HCT116 (cell line): ENCODE data around the gene GPC5. TPM values are rescaled to one million over a fixed set of nuclear protein-coding genes. Genes with fewer than 3 reads are reported as not detected.

Source experiments
- ATAC-seq: fragments of 200-7000 bp; cut with Tn5 transposase; 2 replicates; pipeline ENCODE4 v1.9.1; 2020; ENCODE audit warnings: mild to moderate bottlenecking, moderate library complexity
- BruUV-seq: library from RNA; stranded (reverse); fragments of 400-500 nt; replicated peaks from 2 replicates; lab custom pipeline; 2021; lab: Mats Ljungman, UMichigan
- CTCF ChIA-PET: fragments of 300-600 bp; sonication (Branson Sonifier 250); formaldehyde crosslinking; loops from one replicate; lab custom pipeline; 2021; ENCODE audit warnings: antibody characterized with exemption; lab: Charles Lee
- POLR2A ChIA-PET: fragments of 300-600, 350-600 bp; sonication (Branson Sonifier 250); formaldehyde crosslinking; loops from one replicate; lab custom pipeline; 2021; ENCODE audit warnings: antibody characterized with exemption; lab: Charles Lee
- RAD21 ChIA-PET, 2 experiments: fragments of 300-600 bp; sonication (Branson Sonifier 250); formaldehyde crosslinking; loops; one replicate each; lab custom pipeline; 2023; ENCODE audit warnings: low total read pairs in 2 of 2; ENCODE audit not compliant: uncharacterized antibody in 2 of 2, unreplicated experiment in 2 of 2, low non-redundant PET in 1 of 2; lab: Charles Lee
- DNase-seq: peaks from one replicate; pipeline ENCODE4 v3.0.0-alpha.2; 2010; ENCODE audit warnings: low read depth, low spot score
- H2AFZ ChIP-seq: fragments of 200-600 bp; shearing (Covaris generic), sonication (generic); 2 replicates; pipeline ENCODE4 v1.6.1; 2017; ENCODE audit warnings: low read depth, mixed run types, mixed read lengths, antibody characterized with exemption, low read length; ENCODE audit not compliant: poor library complexity, severe bottlenecking
- H3K27ac ChIP-seq: 2 replicates; pipeline ENCODE4 v1.5.1; 2012; ENCODE audit warnings: low read depth, low read length
- H3K27me3 ChIP-seq: fragments of 200-600 bp; sonication (generic); 2 replicates; pipeline ENCODE4 v1.6.1; 2016; ENCODE audit warnings: mixed run types, low read length, mixed read lengths; ENCODE audit not compliant: insufficient read depth
- H3K36me3 ChIP-seq, 2 experiments: fragments of 200-500 bp in 1 of 2; fragments of 200-600 bp in 1 of 2; sonication (Bioruptor generic) in 1 of 2; sonication (generic) in 1 of 2; 2 replicates each; pipeline versions ENCODE4 v1.5.1 to v1.6.1; 2014 to 2016; ENCODE audit warnings: low read length in 2 of 2, inconsistent platforms in 1 of 2, mixed read lengths in 1 of 2, mixed run types in 1 of 2; ENCODE audit not compliant: insufficient read depth in 2 of 2, control insufficient read depth in 1 of 2
- H3K4me1 ChIP-seq, 2 experiments: fragments of 200-600 bp in 1 of 2; sonication (generic) in 1 of 2; 2 replicates each; pipeline versions ENCODE4 v1.5.1 to v1.6.1; 2012 to 2017; ENCODE audit warnings: low read length in 2 of 2, inconsistent platforms in 1 of 2, mild to moderate bottlenecking in 1 of 2, mixed read lengths in 1 of 2, mixed run types in 1 of 2, moderate library complexity in 1 of 2; ENCODE audit not compliant: insufficient read depth in 2 of 2, control insufficient read depth in 1 of 2
- H3K4me2 ChIP-seq: fragments of 200-600 bp; sonication (generic); 2 replicates; pipeline ENCODE4 v1.6.1; 2017; ENCODE audit warnings: mixed run types, low read length, mixed read lengths
- H3K4me3 ChIP-seq, 2 experiments: fragments of 200-600 bp in 1 of 2; sonication (generic) in 1 of 2; replicated peaks in 1 of 2; 2 replicates each; pipeline ENCODE4 v1.5.1; 2011 to 2016; ENCODE audit warnings: low read length in 2 of 2, control low read depth in 1 of 2, low read depth in 1 of 2, mild to moderate bottlenecking in 1 of 2, mixed read lengths in 1 of 2, mixed run types in 1 of 2
- H3K79me2 ChIP-seq: fragments of 200-600 bp; sonication (generic); 2 replicates; pipeline ENCODE4 v1.6.1; 2017; ENCODE audit warnings: mild to moderate bottlenecking, mixed run types, low read length, moderate library complexity, mixed read lengths; ENCODE audit not compliant: insufficient read depth
- H3K9ac ChIP-seq: fragments of 200-600 bp; sonication (generic); 2 replicates; pipeline ENCODE4 v1.6.1; 2016; ENCODE audit warnings: low read length, mixed read lengths
- H3K9me2 ChIP-seq: fragments of 200-600 bp; sonication (generic), shearing (Covaris generic); 2 replicates; pipeline ENCODE4 v1.6.1; 2017; ENCODE audit warnings: mixed run types, mild to moderate bottlenecking, moderate library complexity; ENCODE audit not compliant: insufficient read depth
- H3K9me3 ChIP-seq, 2 experiments: fragments of 200-500 bp in 1 of 2; fragments of 200-600 bp in 1 of 2; sonication (Bioruptor generic) in 1 of 2; sonication (generic) in 1 of 2; 2 replicates each; pipeline ENCODE4 v1.6.1; 2014 to 2017; ENCODE audit warnings: low read length in 2 of 2, mixed read lengths in 2 of 2, inconsistent platforms in 1 of 2, low read depth in 1 of 2, mild to moderate bottlenecking in 1 of 2, mixed run types in 1 of 2, moderate library complexity in 1 of 2; ENCODE audit not compliant: control insufficient read depth in 1 of 2, insufficient read depth in 1 of 2
- H4K20me1 ChIP-seq: fragments of 200-600 bp; sonication (generic), shearing (Covaris generic); 2 replicates; pipeline ENCODE4 v1.6.1; 2017; ENCODE audit warnings: mixed run types, mild to moderate bottlenecking, moderate library complexity; ENCODE audit not compliant: insufficient read depth
- ATF3 ChIP-seq: IDR thresholded peaks from 2 replicates; pipeline ENCODE4 v1.6.1; 2012
- CEBPB ChIP-seq: IDR thresholded peaks from 2 replicates; pipeline ENCODE4 v1.6.1; 2012; ENCODE audit warnings: low read depth
- FOSL1 ChIP-seq: IDR thresholded peaks from 2 replicates; pipeline ENCODE4 v1.6.1; 2012; ENCODE audit warnings: low read depth
- MAX ChIP-seq: IDR thresholded peaks from 2 replicates; pipeline ENCODE4 v1.6.1; 2012
- POLR2A ChIP-seq: IDR thresholded peaks from 2 replicates; pipeline ENCODE4 v1.7.0; 2011; ENCODE audit warnings: borderline replicate concordance; ENCODE audit not compliant: insufficient read depth, insufficient read length; ENCODE audit errors: extremely low read depth
- RAD21 ChIP-seq: IDR thresholded peaks from 2 replicates; pipeline ENCODE4 v1.6.1; 2012; ENCODE audit warnings: low read depth, mild to moderate bottlenecking
- REST ChIP-seq: IDR thresholded peaks from 2 replicates; pipeline ENCODE4 v1.6.1; 2012; ENCODE audit warnings: low read depth
- SIN3A ChIP-seq: IDR thresholded peaks from 2 replicates; pipeline ENCODE4 v1.6.1; 2012; ENCODE audit warnings: low read depth
- SP1 ChIP-seq: IDR thresholded peaks from 2 replicates; pipeline ENCODE4 v1.6.1; 2012; ENCODE audit warnings: low read depth
- YY1 ChIP-seq: IDR thresholded peaks from 2 replicates; pipeline ENCODE4 v1.6.1; 2011; ENCODE audit warnings: low read length, low read depth, moderate library complexity, mild to moderate bottlenecking; ENCODE audit not compliant: insufficient replicate concordance; ENCODE audit errors: extremely low read depth
- ZBTB33 ChIP-seq: IDR thresholded peaks from 2 replicates; pipeline ENCODE4 v1.6.1; 2011; ENCODE audit warnings: mild to moderate bottlenecking, low read length, moderate library complexity; ENCODE audit not compliant: insufficient replicate concordance; ENCODE audit errors: extremely low read depth
- ZFX ChIP-seq: fragments of 450-650 bp; IDR thresholded peaks from 2 replicates; pipeline ENCODE4 v1.6.1; 2017
- ZNF274 ChIP-seq: fragments of 200-500 bp; sonication (Bioruptor generic); IDR thresholded peaks from 2 replicates; pipeline ENCODE4 v1.6.1; 2014; ENCODE audit warnings: mild to moderate bottlenecking, low read depth, low read length, inconsistent platforms
- intact Hi-C: fragments of 100-400 bp; cut with micrococcal nuclease; formaldehyde crosslinking; loops from 2 replicates; pipeline ENCODE4 v1.10.0; 2022
- total RNA-seq: library from RNA; stranded (reverse); gene quantifications from one replicate; pipeline ENCODE4 v1.2.1, GENCODE V29; 2021; ENCODE audit not compliant: unreplicated experiment

Gene GPC5
- total RNA-seq, 1 experiment from 2014 or later = not detected

- ChIA-PET CTCF (no interaction called here), POLR2A (no interaction called here), RAD21 (no interaction called here)
- Histone ChIP-seq H3K4me3 (no peak overlapping the region), H3K36me3 (no peaks in the 10 kb centered on the region), H3K9me3 (peaks cover 9 to 19% of the 10 kb centered on the region in 2 experiments; a peak in 2 of 4 replicates), H3K79me2 (no peaks in the 10 kb centered on the region), H3K27ac (no peak overlapping the region), H3K4me1 (no peaks in the 10 kb centered on the region), H3K9me2 (no peaks in the 10 kb centered on the region), H3K4me2 (no peak overlapping the region), H2AFZ (no peak overlapping the region), H3K9ac (no peak overlapping the region), H3K27me3 (no peaks in the 10 kb centered on the region), H4K20me1 (no peaks in the 10 kb centered on the region)
- DNase-seq (no peak), ATAC-seq (no peak)
- BruUV-seq = no TSS peak
- TF ChIP-seq ZFX (no peak), MAX (no peak), FOSL1 (no peak), REST (no peak), SP1 (no peak), RAD21 (no peak), YY1 (no peak), POLR2A (no peak), CEBPB (no peak), ATF3 (no peak), SIN3A (no peak), ZBTB33 (no peak), ZNF274 (no peak)
- intact Hi-C loops = no loop called here
Observed at GRCh38 chr13:92574499-92574898, 1176.1 kb downstream of the GPC5 start.
